ENCODE results near the gene EFCAB13.
"Not testable (repeated sequence)": the region's sequence is repeated elsewhere in the genome, so short reads cannot be mapped to it uniquely, and the experiment has no call there.

The EFCAB13 gene

DNA sequence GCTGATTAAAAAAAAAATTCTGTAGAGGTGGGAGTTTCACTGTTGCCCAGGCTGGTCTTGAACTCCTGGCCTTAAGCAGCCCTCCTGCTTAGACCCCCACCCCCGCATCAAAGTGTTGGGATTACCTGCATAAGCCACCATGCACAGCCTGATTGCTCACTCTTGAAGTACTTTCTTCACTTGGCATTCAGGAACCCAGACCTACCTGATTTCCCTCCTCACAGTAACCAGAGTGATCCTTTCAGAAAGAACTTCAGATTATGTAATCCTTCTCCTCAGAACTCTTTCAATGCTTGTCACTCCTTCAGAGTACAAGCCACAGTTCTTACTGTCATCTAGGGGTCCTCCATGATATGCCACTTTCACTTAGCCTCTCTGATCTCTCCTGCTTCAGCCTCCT, 1.4 kb downstream of the EFCAB13 start:
- DNase-seq (ENCODE audit: low spot score): no peak

DNA sequence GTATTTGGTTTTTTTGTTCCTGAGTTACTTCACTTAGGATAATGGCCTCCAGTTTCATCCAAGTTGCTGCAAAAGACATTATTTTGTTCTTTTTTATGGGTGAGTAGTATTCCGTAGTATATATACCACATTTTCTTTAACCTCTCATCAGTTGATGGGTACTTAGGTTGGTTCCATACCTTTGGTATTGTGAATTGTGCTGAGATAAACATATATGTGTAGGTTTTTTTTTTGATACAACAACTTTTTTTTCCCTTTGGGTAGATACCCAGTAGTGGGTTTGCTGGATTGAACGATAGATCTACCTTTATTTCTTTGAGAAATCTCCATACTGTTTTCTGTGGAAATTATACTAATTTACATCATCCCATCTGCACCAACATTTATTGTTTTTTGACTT, 6.8 kb downstream of the EFCAB13 start:
- DNase-seq (ENCODE audit: low spot score): no peak

DNA sequence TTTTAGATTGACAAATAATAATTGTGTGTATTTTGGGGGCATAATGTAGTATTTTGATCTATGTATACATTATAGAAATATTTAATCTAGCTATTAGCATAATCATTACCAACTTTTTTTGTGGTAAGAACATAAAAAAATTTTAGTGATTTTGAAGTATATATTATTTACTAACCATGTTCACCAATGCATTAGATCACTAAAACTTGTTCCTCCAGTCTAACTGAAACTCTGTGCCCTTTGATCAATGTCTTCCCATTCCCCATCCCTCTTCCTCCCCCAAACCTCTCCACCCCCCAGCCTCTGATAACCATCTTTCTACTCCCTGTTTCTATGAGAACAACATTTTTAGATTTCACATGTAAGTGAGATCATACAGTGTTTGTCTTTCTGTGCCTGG, 8.5 kb downstream of the EFCAB13 start:
- no peak for DNase-seq (ENCODE audit: low spot score)

GRCh38 chr17:47335101-47335936, 11.6 kb downstream of the EFCAB13 start:
- DNase-seq (ENCODE audit: low spot score): no peak

- DNase-seq (ENCODE audit: low spot score): peak; percentile 60
Observed at GRCh38 chr17:47338026-47338425, 14.3 kb downstream of the EFCAB13 start.

- no peak for DNase-seq (ENCODE audit: low spot score)
Observed at GRCh38 chr17:47352848-47353247, 29.1 kb downstream of the EFCAB13 start.

- no peak for DNase-seq (ENCODE audit: low spot score)
Observed at GRCh38 chr17:47358652-47359051, 34.9 kb downstream of the EFCAB13 start.

DNA sequence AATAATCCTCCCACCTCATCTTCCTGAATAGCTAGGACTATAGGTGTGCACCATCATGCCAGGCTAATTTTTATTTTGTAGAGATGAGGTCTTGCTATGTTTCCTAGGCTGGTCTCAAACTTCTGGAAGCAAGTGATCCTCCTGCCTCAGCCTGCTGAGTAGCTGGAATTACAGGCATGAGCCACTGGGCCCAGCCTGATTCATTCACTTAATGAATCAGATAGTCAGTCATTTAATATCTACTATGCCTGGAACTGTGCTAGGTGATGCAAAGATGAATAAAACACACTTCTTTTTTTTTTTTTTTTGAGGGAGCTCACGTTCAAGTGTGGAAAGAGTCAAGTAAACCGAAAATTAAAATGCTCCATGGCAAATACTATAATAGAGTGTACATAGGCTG, 39.4 kb downstream of the EFCAB13 start:
- peak; percentile 33 for DNase-seq (ENCODE audit: low spot score)

DNA sequence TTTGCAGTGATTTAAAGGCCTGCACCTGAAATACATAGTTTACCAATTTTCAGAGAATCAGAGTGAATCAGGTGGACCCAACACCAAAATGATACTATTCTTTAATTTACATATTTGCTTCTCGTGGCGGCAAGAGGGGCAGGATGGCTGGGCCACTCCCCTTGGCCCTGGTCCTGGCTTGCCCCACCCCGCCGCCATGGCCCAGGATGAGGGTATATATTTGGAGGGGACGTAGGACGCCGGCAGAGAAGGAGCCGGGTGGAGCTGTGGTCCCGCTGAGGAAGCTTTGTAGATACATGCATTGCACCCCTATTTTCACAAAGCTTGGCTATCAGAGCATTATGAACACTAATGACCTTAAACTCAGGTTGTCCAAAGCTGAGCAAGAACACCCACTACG, 43.5 kb downstream of the EFCAB13 start:
- DNase-seq (ENCODE audit: low spot score): no peak

- no peak for DNase-seq (ENCODE audit: low spot score)
Observed at GRCh38 chr17:47368262-47368661, 44.5 kb downstream of the EFCAB13 start.

- DNase-seq (ENCODE audit: low spot score): peak; percentile 4
Observed at GRCh38 chr17:47370899-47371298, 47.1 kb downstream of the EFCAB13 start.

DNA sequence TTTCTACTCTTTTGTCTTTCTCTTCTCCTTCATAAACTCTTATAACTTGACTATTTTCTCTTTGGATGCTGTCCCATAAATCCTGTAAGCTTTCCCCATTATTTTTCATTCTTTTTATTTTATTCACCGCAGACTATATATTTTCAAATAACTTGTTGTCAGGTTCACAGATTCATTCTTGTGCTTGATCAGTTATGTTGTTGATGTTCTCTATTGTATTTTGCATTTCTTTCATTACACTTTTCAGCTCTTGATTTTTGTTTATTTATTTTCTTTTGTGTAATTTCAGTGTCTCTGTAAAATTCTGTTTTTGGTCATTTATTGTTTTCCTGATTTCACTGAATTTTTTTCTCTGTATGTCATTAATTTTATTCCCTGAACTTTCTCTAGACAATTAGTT, 49.2 kb downstream of the EFCAB13 start:
- DNase-seq (ENCODE audit: low spot score): no peak

GRCh38 chr17:47376247-47376646, 52.5 kb downstream of the EFCAB13 start:
- no peak for DNase-seq (ENCODE audit: low spot score)

DNA sequence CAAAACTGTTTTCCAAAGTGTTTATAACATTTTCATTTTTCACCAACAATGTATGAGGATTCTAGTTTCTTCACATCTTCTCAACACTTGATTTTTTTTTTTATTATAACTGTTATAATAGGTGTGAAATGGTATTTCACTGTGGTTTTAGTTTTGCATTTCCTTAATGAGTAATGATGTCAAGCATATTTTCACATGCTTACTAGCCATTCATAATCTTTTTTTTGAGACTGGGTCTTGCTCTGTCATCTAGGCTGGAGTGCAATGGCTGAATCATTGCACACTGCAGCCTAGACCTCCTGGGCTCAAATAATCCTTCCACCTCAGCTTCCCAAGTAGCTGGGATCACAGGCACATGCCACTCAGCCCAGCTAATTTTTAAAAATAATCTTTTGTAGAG, 65.1 kb downstream of the EFCAB13 start:
- peak; percentile 3 for DNase-seq (ENCODE audit: low spot score)

DNA sequence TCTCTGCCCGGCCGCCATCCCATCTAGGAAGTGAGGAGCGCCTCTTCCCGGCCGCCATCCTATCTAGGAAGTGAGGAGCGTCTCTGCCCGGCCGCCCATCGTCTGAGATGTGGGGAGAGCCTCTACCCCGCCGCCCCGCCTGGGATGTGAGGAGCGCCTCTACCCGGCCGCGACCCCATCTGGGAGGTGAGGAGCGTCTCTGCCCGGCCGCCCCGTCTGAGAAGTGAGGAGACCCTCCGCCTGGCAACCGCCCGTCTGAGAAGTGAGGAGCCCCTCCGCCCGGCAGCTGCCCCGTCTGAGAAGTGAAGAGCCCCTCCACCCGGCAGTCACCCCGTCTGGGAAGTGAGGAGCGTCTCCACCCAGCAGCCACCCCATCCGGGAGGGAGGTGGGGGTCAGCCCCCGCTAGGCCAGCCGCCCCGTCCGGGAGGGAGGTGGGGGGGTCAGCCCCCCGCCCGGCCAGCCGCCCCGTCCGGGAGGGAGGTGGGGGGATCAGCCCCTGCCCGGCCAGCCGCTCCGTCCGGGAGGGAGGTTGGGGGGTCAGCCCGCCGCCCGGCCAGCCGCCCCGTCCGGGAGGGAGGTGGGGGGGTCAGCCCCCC, 73.9 kb downstream of the EFCAB13 start:
- not testable (repeated sequence) for DNase-seq (ENCODE audit: low spot score)

GRCh38 chr17:47400333-47400732, 76.6 kb downstream of the EFCAB13 start:
- no peak for DNase-seq (ENCODE audit: low spot score)

- no peak for DNase-seq (ENCODE audit: low spot score)
Observed at GRCh38 chr17:47401100-47401499, 77.3 kb downstream of the EFCAB13 start.

DNA sequence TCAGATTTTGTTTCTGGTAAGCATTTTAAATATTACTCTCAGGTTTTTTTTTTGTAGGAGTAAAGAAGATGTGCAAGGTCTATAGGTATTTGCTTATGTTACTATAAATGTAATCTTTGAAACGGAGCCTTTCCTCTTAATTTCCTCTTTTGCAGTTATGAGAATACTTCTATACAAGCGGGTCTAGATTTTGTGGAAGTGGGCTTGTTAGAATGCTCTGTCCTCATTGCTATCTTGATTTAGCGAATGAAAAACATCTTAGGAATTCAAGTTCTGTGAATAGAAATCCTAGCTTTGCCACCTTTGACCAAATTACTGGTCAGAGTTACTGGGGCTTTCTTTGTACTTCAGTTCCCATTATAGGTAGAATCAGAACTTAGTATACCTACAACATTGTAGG, 80.3 kb downstream of the EFCAB13 start:
- no peak for DNase-seq (ENCODE audit: low spot score)

- no peak for DNase-seq (ENCODE audit: low spot score)
Observed at GRCh38 chr17:47404875-47405274, 81.1 kb downstream of the EFCAB13 start.

DNA sequence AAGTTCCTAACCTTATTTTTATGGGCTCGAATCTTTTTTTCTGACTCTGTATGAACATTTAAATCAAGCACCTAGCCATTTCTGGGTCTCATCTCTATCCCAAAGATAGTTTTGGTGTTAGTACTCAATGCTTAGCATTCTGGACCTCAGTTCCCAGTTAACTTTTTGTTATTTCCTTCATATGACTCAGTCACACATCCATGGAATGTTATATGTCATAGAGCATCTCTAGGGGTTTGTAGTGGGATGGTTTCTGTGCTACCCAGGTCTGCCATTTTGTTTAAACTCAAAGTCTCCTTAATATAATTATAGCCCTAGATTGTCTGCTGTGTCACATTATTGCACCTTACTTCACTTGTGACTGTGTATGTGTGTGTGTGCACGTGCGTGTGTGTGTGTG, 90.1 kb downstream of the EFCAB13 start:
- peak; percentile 3 for DNase-seq (ENCODE audit: low spot score)

DNA sequence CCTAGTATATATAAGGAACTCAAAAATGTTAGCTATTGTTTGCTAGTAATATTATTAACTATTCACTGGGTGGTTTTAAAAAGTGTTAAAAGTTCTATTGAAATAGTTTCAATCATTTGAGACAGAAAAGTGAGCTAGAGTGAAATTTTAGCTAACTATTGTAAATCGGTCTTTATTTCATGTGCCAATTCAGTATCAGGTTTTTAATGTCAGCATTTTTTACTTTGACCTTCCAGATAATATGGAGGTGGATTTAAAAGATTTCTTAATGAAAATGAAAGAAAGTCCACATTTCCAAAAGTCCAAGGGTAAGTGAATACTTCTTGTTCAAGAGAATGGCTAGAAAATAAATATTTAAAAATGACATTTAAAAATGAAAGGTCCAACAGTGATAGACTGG, 90.9 kb downstream of the EFCAB13 start:
- DNase-seq (ENCODE audit: low spot score): no peak

DNA sequence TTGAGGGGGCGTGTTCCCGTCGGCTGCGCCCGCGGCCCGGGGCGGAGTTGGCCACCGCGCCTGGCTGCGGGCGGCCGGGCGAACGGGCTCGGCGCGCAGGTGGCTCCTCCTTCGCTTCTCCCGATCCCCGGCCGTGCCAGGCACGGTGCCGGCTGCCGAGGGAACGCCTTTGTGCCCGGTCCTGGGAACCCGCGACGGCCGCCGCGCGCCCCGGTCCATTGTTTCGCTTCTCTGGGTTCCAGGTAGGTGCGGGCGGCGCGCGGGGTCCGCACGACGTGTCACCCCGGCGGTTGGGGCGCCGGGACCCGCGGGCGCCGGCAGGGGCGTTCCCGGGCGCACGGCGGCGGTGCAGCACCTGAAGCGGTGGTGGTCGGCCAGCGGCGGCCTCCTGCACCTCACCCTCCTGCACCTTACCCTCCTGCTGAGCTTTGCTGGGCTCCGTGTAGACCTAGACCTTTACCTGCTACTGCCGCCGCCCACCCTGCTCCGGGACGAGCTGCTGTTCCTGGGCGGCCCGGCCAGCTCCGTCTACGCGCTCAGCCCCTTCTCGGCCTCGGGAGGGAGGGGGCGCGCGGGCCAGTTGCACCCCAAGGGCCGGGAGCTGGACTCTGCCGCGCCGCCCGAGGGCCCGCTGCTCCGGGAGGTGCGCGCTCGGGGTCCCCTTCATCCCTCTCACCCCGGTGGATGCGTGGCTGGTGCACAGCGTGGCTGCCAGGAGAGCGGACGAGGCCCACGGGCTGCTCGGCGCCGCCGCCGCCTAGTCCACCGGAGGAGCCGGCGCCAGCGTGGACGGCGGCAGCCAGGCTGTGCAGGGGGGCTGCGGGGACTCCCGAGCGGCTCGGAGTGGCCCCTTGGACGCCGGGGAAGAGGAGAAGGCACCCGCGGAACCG, 99.9 kb downstream of the EFCAB13 start:
- DNase-seq (ENCODE audit: low spot score): peak; percentile 22

GRCh38 chr17:47425233-47425632, 101.5 kb downstream of the EFCAB13 start:
- not testable (repeated sequence) for DNase-seq (ENCODE audit: low spot score)

Data from kidney tubule cell (primary cell).